Activated naive CD8-positive, alpha-beta T cell (primary cell): Measurements from ENCODE around the gene HESX1.
A peak's percentile ranks its signal among the peaks of the same experiment; 100 is the strongest.

Experiments used
- H3K27ac Mint-ChIP-seq: one replicate; pipeline ENCODE4 v1.8.0; 2021; ENCODE audit warnings: mixed read lengths
- H3K27me3 Mint-ChIP-seq: one replicate; pipeline ENCODE4 v1.8.0; 2021; ENCODE audit warnings: mixed read lengths
- H3K36me3 Mint-ChIP-seq: one replicate; pipeline ENCODE4 v1.8.0; 2021; ENCODE audit warnings: mixed read lengths
- H3K4me1 Mint-ChIP-seq: one replicate; pipeline ENCODE4 v1.8.0; 2021; ENCODE audit warnings: low read depth, mixed read lengths
- H3K4me3 Mint-ChIP-seq: one replicate; pipeline ENCODE4 v1.8.0; 2021; ENCODE audit warnings: mild to moderate bottlenecking, mixed read lengths
- H3K9me3 Mint-ChIP-seq: one replicate; pipeline ENCODE4 v1.8.0; 2021; ENCODE audit warnings: low read depth, mixed read lengths

The HESX1 gene

GRCh38 chr3:57179580-57180410 is 20.0 kb downstream of the HESX1 start:
- Mint-ChIP-seq H3K27me3 (peaks cover 4% of the 10 kb centered on the region), H3K4me1 (no peaks in the 10 kb centered on the region), H3K36me3 (no peaks in the 10 kb centered on the region), H3K27ac (no peak overlapping the region), H3K4me3 (no peak overlapping the region), H3K9me3 (no peaks in the 10 kb centered on the region)

- no peaks in the 10 kb centered on the region for H3K9me3 Mint-ChIP-seq
- H3K27ac Mint-ChIP-seq, result no peak overlapping the region
- peaks cover 8% of the 10 kb centered on the region for H3K27me3 Mint-ChIP-seq
- no peaks in the 10 kb centered on the region for H3K36me3 Mint-ChIP-seq
- no peaks in the 10 kb centered on the region for H3K4me1 Mint-ChIP-seq
- H3K4me3 Mint-ChIP-seq, result no peak overlapping the region
These were observed 23.7 kb downstream of the HESX1 start for GRCh38 chr3:57176045-57176444.

DNA sequence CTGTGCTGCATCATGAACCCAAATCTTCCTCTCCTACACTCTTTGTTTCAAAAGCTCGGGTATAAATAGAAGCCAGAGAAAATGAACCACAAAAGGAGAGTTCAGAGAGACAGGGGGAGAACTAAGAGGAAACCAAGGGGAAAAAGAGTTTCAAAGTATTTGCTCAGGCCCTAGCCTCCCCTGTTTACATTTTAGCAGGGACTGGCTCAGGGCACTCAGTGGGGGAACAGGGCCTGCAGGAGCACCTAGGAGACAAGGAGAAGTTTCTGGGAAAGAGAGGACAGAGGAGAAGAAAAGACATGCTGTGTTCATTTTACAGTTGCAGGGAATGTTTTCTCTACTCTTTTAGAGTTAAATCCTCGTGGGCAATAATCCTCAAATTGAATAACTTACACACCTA is 26.1 kb downstream of the HESX1 start:
- Mint-ChIP-seq H3K36me3 (no peaks in the 10 kb centered on the region), H3K9me3 (no peaks in the 10 kb centered on the region), H3K27me3 (peaks cover 22% of the 10 kb centered on the region), H3K4me1 (peaks cover 8% of the 10 kb centered on the region), H3K4me3 (no peak overlapping the region), H3K27ac (no peak overlapping the region)

DNA sequence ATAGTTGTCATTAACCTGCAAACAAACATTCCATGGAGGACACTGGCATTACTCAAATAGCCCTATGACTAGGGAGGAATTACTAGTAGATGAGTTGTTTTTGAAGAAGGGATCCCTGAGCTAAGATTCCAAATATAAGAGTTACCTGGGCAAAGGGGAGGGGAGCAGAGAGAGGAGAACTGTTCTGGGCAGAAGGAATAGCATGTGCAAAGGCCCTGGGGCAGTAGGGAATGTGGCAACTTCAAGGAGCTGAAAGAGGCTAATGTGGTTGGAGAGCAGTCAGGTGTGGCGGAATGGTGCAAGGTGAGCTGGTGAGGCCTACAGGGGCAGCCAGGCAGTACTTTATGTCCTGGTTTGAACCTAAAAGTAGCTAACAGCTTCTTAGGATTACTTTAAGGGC is 28.8 kb downstream of the HESX1 start:
- no peaks in the 10 kb centered on the region for H3K9me3 Mint-ChIP-seq
- peaks cover 38% of the 10 kb centered on the region for H3K27me3 Mint-ChIP-seq
- H3K36me3 Mint-ChIP-seq, result no peaks in the 10 kb centered on the region
- peaks cover 8% of the 10 kb centered on the region for H3K4me1 Mint-ChIP-seq
- no peak overlapping the region for H3K4me3 Mint-ChIP-seq
- H3K27ac Mint-ChIP-seq, result no peak overlapping the region

DNA sequence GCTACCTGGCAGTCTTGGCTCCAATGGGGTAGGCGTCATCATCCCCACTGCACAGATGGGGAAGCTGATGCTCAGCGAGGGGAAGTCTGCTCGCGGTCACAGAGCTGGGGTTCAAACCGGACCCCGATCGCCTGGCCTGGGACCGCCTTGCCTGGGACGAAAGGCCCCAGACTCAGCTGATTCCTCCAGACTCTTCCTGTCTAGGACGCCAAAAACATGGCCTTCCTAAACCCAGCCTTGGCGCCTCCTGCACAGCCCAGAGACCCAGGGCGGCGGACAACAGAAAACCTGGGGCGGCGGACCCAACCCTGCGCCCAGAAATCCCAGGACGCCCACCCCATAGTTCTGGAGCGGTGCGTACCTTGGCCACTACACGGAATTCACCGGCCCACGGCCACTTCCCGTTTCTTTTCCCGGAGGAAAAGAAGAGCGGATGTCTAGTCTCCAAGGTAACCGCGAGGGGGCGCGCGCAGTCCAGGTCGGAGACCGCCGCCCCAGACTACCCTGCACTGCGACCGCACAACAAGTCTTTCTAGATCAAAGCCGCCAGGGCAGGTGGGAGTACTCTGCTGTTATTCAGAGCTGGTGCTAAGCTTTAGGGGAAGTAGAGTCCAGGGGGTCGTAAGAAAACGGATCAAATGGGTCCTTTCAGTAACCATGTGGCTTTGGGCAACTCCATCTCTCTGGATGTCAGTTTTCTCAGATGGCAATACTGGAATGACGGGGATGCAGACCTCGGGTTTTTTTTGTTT is 29.7 kb downstream of the HESX1 start:
- no peaks in the 10 kb centered on the region for H3K9me3 Mint-ChIP-seq
- H3K36me3 Mint-ChIP-seq, result no peaks in the 10 kb centered on the region
- H3K4me1 Mint-ChIP-seq, result peaks cover 9% of the 10 kb centered on the region
- H3K27me3 Mint-ChIP-seq, result peaks cover 43% of the 10 kb centered on the region
- H3K4me3 Mint-ChIP-seq, result peak overlapping the region; percentile 54
- H3K27ac Mint-ChIP-seq, result no peak overlapping the region

DNA sequence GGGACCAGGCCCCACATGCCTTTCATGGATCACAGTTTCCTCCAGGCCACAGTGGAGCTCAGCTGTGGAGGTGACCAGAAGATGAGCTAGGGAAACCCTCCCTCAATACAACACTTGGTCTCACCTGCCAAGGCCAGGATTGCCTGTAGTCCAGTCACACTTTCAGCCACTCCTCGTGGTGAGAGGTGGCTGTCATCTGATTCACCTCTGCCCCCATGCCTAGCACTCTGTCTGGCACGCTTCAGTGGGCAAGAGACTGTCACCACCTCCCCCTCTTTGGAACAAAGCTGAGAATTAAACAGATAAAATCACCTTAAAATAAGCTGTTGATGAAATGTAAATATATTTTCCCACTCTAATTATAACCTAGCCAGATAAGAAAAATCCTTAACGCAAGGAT is 30.7 kb downstream of the HESX1 start:
- H3K4me3 Mint-ChIP-seq, result peak overlapping the region; percentile 63

GRCh38 chr3:57168151-57168550 is 31.6 kb downstream of the HESX1 start:
- Mint-ChIP-seq H3K27me3 (peaks cover 47% of the 10 kb centered on the region), H3K9me3 (no peaks in the 10 kb centered on the region), H3K4me1 (peaks cover 19% of the 10 kb centered on the region), H3K36me3 (no peaks in the 10 kb centered on the region), H3K27ac (no peak overlapping the region), H3K4me3 (no peak overlapping the region)

More for the DNA sequence above, 30.7 kb downstream of the HESX1 start:
- peaks cover 46% of the 10 kb centered on the region for H3K27me3 Mint-ChIP-seq
- no peaks in the 10 kb centered on the region for H3K9me3 Mint-ChIP-seq
- no peak overlapping the region for H3K27ac Mint-ChIP-seq
- peaks cover 13% of the 10 kb centered on the region for H3K4me1 Mint-ChIP-seq
- no peaks in the 10 kb centered on the region for H3K36me3 Mint-ChIP-seq

DNA sequence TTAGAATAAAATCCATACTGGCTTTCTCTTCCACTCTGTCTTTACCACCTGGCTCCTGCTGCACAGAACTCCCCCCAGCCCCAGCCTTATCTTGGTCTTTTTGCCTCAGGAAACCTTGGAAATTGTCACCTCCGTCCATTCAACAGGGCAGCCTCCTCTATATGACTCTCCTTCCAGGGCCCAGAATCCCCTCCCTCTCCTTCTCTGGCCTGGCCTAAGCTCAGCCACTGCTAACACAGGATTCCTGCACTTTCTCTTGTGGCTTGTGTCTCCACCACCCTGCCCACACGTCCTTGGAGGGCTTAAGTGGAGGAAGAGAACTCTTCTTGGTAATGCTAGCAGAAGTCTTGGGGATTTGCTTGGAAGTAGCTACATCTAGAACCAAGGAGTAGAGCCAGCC is 33.1 kb downstream of the HESX1 start:
- H3K27me3 Mint-ChIP-seq, result peaks cover 57% of the 10 kb centered on the region
- H3K36me3 Mint-ChIP-seq, result no peaks in the 10 kb centered on the region

DNA sequence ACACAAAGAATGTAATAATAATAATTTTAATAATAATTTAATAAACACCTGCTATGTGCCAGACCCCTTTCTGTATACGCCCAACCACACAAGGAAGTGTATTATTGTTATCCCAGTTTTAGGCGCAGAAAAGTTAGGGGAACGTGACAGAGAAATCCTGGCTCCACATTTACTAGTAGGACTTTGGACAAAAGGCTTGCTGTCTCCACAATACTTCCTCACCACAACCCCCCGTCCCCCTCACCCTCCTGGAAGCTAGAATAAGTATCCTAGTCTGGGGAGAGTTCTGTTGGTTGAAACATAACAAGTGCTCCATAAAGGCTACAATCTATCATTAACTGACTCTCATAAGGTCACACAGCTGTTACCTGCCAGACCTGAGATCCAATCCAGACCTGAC is 34.1 kb downstream of the HESX1 start:
- peak overlapping the region; percentile 83 for H3K4me3 Mint-ChIP-seq
- H3K27ac Mint-ChIP-seq, result no peak overlapping the region
- H3K9me3 Mint-ChIP-seq, result no peaks in the 10 kb centered on the region
- peaks cover 21% of the 10 kb centered on the region for H3K4me1 Mint-ChIP-seq
- H3K36me3 Mint-ChIP-seq, result no peaks in the 10 kb centered on the region
- H3K27me3 Mint-ChIP-seq, result peaks cover 55% of the 10 kb centered on the region

More for the DNA sequence above, 33.1 kb downstream of the HESX1 start:
- Mint-ChIP-seq H3K9me3 (no peaks in the 10 kb centered on the region), H3K4me1 (peaks cover 21% of the 10 kb centered on the region), H3K27ac (no peak overlapping the region), H3K4me3 (peak overlapping the region; percentile 39)

DNA sequence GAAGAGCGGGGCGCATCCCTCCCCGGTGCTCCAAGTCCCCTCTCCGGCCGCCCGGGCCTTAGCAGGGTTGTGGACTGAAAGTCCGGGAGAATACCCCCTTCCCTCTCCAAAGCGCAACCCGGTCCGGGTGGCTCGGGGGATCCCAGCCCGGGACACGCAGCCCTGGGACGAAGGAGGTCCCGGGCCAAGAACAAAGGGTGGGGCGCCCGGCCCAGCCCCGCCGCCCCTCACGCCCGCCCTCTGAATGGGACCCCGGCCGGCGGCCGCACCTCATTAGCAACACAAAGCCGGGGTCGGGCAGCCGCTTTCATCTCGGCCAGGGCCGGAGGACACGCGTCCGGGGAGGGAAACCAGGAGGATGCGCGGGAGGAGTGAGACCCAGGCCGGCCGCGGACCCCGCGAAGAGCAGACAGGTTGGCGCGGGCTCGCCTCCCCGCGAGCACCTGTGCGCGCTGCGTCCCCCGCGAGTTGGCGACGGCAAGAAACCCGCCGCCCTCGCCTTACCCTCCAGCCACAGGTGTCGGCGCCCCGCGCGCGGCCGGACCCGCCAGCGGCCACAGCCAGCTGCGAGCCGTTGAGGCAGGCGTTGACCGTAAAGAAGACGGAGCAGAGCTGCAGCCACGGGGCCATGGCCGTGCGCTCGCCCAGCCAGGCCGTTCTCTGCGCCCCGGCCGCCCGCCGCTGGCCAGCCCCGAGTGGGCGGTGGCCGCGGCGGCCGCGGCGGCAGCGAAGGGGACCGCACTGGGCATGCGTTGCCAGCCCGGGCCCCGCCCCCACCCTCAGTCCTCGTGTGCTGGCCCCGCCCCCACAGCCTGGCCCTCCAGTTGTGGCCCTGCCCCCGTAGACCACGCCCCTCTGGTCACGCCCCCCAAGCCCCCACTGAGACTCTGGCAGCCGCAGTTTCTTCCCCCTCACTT is 34.9 kb downstream of the HESX1 start, which contains the start of gene IL17RD:
IL17RD (minus strand) TSS at position 697 of the 917 bp plus-strand sequence; CDS start at position 630, 67 bp downstream.
- H3K9me3 Mint-ChIP-seq, result no peaks in the 10 kb centered on the region
- peak within 1 kb of the TSS; percentile 87 for H3K4me3 Mint-ChIP-seq
- peaks cover 52% of the 10 kb centered on the region for H3K27me3 Mint-ChIP-seq
- H3K36me3 Mint-ChIP-seq, result no peaks in the 10 kb centered on the region
- H3K27ac Mint-ChIP-seq, result peak within 1 kb of the TSS; percentile 28
- H3K4me1 Mint-ChIP-seq, result peaks cover 17% of the 10 kb centered on the region

DNA sequence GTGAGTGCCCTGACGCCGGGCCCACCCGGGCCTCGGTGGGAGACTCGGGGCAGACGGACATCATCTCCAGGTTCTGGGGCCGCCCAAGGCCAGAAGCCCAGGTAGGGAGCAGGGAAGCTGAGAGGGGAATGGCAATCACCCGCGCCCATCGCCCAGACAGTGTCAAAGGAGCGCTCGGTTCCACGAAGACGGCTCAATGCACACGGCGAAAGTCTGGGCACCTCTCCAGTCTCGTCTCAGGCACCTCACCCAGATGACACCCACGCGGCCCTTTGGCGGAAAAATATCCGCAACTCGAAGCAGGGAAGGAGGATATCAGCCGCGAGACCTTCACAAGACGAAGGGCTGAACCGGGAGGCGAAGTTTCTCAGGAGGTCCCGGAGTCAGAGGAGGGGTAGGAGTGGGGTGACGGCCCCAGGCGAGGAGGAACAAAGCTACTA is 35.5 kb downstream of the HESX1 start:
- Mint-ChIP-seq H3K27me3 (peaks cover 49% of the 10 kb centered on the region), H3K27ac (peak overlapping the region; percentile 28), H3K9me3 (no peaks in the 10 kb centered on the region), H3K4me3 (peak overlapping the region; percentile 87), H3K36me3 (no peaks in the 10 kb centered on the region), H3K4me1 (peaks cover 18% of the 10 kb centered on the region)

DNA sequence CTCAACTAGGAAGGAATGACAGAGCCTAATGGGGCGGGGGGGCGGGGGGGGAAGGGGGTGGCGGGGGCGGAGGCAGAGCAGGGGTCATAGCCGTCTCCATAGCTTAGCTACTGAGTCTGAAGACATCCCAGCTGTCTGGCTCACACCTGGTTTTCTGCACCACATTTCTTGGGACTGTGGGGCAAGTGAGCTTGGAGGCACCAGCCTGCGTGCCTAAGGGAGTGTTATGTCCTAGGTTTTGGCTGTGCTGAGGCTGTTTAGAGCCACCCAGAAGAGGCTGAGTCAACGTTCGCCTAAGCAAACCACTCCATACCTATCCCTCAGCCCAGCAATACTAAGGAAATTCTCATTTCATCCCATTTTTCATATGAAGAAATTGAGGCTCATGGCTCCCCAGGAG is 36.0 kb downstream of the HESX1 start:
- Mint-ChIP-seq H3K4me3 (peak overlapping the region; percentile 87), H3K4me1 (peaks cover 21% of the 10 kb centered on the region), H3K9me3 (no peaks in the 10 kb centered on the region), H3K36me3 (peaks cover 2% of the 10 kb centered on the region), H3K27me3 (peaks cover 45% of the 10 kb centered on the region), H3K27ac (no peak overlapping the region)

GRCh38 chr3:57161915-57162314 is 37.9 kb downstream of the HESX1 start:
- Mint-ChIP-seq H3K4me3 (no peak overlapping the region), H3K9me3 (no peaks in the 10 kb centered on the region), H3K27me3 (peaks cover 38% of the 10 kb centered on the region), H3K4me1 (peaks cover 23% of the 10 kb centered on the region), H3K36me3 (peaks cover 2% of the 10 kb centered on the region), H3K27ac (no peak overlapping the region)

GRCh38 chr3:57160765-57161538 is 38.8 kb downstream of the HESX1 start:
- peaks cover 33% of the 10 kb centered on the region for H3K27me3 Mint-ChIP-seq
- peaks cover 23% of the 10 kb centered on the region for H3K4me1 Mint-ChIP-seq
- no peak overlapping the region for H3K4me3 Mint-ChIP-seq
- peaks cover 2% of the 10 kb centered on the region for H3K36me3 Mint-ChIP-seq
- no peaks in the 10 kb centered on the region for H3K9me3 Mint-ChIP-seq
- H3K27ac Mint-ChIP-seq, result no peak overlapping the region
